Activated CD4-positive, alpha-beta T cell treated with anti-CD3 and anti-CD28 coated beads for 4 hours (primary cell): Measurements from ENCODE around the gene SLC22A17.
"Not testable (repeated sequence)": the region's sequence is repeated elsewhere in the genome, so short reads cannot be mapped to it uniquely, and the experiment has no call there.

ENCODE experiments used
- DNase-seq, 2 donors: peaks; one replicate each; pipeline ENCODE4 v3.0.0-alpha.2; 2020

The SLC22A17 gene

DNA sequence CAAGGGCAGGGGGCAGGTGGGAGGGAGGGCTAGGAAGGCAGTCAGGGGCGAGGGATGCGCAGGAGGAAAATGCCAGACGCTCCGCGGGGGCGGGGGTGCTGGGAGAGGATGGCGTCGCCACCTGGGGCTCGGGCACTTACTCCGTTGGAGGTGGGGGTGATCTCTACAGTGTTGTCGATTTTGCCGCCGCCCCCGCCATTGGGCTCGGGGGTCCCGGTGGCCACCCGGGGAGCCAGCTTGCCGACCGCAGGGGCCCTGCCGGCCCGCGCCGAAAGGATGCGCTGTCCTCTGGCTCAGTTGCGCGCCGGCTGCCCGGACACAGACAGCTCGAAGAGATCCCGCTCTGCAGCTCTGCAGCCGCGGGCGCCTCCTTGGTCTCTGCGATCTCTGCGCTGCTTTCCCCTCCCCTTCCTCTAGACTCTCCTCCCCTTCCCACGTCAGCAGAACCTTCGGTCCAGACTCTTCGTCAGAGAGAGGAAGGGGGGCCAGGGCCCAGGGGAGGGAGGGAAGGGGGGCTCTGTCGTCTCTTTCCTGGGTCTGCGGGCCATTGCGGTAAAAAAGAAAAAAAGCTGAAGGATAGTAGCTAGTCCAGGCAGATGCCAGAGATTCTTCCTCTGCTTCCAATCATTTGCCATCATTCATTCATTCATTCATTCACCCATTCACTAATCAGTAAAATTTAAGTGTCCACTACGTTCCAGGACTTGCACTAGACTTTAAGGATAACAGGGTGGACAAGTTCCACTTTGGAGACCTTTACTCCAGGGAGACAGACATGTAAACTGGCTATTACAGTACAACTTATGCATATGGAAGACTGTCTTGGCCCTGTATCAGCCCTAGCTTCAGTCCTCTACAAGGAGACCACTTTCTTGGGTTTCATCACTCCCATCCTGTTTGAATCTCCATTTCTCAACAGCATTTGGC is at the start of gene SLC22A17:
SLC22A17 (minus strand) TSS at position 382 of the 927 bp plus-strand sequence.
- peak; percentile 46 to 63 for DNase-seq

DNA sequence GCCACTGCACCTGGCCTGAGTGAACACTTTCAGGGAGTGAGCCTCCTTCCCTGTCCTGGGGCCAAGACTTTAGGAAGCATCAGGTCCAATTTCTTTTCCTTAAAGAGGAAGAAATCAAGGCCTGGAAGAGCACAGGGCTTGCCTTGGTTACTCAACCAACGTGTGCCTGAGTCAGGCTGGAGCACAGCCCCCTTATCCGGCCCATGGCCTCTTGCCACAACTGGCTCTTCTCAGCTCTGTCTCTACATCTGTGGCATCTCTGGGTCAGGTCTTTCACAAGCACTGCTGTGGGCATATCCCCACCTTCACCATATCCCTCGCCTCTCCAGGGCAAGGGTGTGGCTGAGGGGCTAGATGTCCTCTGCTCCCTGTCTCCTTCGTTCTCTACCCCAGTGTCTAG is 48.6 kb upstream of the SLC22A17 start:
- no peak for DNase-seq

DNA sequence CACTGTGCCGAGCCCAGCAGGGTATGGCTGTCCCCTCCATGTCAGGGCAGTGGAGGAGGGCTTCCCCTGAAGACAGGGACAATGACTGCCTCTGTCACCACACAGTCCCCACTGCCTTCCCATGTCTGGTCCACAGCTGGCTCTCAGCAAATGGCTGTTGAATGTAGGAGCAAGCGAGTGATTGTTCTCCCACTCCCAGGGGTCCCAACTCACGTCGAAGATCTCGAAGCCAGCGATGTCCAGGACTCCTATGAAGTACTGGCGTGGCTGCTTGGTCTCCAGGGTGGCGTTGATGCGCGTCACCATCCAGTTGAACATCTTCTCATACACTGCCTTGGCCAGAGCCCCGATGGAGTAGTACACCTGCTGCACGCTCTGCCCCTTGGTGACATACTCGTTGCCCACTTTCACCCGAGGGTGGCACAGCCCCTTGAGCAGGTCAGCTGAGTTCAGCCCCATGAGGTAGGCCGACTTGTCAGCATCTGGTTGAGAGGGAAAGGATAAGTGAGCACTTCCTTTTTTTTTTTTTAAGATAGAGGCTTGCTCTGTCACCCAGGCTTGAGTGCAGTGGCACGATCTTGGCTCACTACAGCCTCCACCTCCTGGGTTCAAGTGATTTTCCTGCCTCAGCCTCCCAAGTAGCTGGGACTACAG is 47.9 kb upstream of the SLC22A17 start:
- DNase-seq = not testable (repeated sequence)

- DNase-seq = no peak
Observed at GRCh38 chr14:23399591-23399990, 46.9 kb upstream of the SLC22A17 start.

DNA sequence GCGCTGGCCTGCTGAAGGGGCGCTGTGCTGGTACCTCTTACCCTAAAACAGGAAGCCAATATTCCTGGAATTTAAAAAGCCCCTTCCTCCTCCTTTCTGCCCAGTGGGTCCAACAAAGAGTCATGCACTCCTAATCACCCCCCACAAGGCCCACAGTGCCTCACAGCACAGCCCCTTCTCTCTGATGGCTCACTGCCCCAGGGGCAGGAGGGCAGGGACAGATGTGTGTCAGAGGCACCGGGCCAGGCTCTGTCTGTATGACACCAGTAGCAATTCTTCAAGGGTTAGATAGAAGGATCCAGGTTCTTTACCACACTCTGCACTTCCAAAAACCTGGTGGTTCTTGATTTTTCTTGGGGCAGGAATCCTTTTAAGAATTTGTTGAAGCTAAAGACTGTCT is 46.4 kb upstream of the SLC22A17 start:
- DNase-seq = no peak

GRCh38 chr14:23398348-23398747 is 45.7 kb upstream of the SLC22A17 start:
- DNase-seq = no peak

GRCh38 chr14:23396781-23397407 is 44.2 kb upstream of the SLC22A17 start:
- DNase-seq = no peak

DNA sequence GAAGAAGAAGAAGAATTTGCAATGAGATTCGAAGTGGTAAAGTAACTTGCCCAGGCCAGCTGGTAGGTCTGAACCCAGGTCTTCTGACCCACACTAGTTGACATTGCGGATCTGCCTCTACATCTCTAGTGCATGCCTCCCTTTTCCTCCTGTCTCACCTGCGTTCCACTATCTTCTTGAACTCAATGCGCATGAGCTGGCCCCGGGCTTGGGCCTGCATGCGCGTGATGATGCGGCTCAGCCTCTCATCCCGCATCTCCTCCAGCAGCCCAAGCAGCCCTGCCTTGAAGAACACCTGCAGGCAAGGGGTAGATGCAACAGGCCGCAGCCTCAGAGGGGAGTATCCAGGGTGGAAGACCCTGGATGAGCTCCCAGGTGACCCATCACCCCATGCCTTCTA is 43.4 kb upstream of the SLC22A17 start:
- DNase-seq = no peak

DNA sequence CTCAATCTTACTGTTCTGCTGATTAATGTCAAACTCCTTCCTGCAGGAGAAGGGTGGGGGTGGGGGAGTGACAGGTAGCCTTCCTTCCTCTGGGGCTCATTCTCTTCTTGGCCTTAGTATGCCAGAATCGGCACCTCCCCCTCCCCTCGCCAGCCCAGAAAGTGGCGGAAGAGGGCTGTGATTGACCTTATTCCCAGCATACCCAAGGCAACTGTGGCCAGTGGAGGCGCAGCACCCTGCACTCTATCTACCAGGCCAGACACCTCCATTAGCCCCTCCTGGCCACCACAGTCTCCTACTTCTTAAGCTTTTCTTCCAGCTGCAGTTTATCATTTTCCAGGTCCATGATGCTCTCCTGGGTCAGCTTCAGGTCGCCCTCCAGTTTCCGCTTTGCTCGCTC is 39.9 kb upstream of the SLC22A17 start:
- DNase-seq = no peak

GRCh38 chr14:23389871-23390270 is 37.2 kb upstream of the SLC22A17 start:
- DNase-seq = not testable (repeated sequence)

DNA sequence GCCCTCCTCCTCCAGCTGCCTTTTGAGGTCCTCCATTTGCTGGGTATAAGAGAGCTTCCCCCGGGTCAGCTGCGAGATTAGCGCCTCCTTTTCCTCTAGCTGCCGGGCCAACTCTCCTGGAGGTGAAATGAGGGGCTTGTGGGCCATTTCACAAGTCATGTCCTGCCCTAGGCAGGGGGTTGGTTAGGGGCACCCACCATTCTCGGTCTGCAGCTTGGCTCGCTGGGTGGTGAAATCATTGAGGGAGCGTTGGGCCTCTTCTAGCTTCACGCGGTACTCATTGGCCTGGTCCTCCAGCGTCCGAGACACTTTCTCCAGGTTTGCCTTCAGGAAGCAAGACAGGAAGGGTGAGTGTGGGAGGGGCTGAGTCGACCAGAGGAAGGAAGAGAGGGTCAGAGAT is 36.7 kb upstream of the SLC22A17 start:
- DNase-seq = no peak

DNA sequence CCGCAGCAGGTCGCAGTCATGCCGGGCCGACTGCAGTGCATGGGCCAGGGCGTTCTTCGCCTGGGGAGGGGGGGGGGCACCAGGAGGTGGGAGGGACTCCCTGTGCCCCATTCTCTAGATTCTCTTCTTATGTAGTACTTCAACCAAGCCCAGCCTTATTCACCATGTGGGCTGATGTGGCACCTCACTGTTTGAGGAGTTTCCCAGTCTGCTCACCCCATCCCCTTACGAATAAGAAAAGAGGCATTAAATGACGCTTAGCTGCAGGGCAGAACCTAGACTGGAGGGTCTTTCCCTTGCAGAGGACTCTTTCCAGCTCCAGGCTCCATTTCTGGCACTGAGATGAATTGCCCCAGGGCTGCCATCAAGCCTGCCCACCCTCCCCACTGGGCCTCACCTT is 36.3 kb upstream of the SLC22A17 start:
- DNase-seq = no peak

DNA sequence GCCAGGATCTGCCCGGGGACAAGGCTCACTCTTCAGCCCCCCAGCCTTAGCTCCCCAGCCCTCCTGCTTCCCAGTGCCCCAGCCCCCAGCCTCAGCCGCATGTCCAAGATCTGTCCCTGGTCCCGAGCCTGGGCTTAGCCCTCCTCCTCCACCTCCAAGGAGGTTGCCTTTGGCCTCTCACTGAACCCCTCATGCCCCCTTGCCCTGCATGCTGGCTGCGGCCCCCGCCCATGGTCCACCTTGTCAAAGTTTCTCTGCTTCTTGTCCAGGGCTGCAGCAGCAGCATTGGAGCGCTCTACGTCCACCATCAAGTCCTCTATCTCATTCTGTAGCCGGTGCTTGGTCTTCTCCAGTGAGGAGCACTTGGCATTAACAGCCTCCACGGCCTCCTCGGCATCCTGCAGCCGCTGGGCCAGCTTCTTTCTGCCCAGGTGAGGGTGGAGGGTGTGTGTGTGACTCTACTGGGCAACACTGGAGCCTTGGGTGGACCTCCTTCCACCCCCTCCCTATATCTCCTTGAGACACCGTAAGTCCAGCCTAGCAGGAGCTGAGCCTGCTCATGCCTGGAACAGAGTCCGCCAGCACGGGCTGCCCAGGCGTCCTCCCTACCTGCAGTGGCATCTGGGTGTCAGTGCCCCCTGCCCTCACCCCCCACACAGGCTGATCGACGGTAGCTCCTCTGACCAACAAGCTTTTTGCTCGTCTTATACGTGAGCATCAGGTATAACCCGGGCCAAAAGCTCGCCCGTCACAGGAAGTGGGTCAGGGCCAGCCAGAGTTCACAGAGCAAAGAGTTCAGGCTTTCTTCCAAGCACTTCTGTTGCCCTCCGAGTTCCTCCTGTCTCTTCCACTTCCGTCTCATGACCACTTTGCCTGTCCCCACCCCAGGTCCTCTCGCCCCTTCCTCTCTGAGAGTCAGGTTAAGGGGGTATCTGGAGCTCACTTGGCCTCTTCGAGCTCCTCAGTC is 35.5 kb upstream of the SLC22A17 start:
- DNase-seq = no peak

DNA sequence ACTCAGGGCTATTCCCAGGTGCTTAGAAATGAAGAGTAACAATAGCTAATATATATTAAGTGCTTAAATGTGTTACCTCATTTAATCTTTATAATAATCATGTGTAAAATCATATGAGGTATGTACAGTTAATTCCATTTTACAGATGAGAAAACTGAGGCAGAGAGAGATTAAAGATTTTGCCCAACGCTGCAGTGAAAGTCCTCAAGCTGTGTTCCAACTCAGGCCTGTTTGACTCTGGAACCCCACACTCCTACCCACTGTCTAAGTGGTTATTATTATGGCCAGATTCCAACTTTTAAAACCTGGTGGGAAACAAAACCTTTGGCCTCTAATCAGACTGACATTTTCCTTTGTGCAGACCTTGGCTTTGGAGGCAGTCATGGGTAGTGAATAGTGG is 34.3 kb upstream of the SLC22A17 start:
- DNase-seq = no peak

DNA sequence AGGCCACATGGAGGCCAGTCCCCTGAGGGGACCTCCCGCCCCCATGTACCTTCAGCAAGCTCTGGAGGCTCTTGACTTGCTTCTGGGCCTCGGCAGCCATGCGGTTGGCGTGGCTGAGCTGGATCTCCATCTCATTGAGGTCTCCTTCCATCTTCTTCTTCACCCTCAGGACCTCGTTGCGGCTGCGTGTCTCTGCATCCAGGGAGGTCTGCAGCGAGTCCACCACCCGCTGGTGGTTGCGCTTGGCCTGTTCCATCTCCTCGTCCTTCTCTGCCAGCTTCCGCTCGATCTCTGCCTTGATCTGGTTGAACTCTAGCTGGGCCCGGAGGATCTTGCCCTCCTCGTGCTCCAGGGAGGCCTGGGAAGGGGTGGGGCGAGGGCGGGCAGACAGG is 33.6 kb upstream of the SLC22A17 start:
- not testable (repeated sequence) for DNase-seq

GRCh38 chr14:23385642-23386265 is 33.1 kb upstream of the SLC22A17 start:
- DNase-seq = no peak

GRCh38 chr14:23385244-23385641 is 32.6 kb upstream of the SLC22A17 start:
- no peak for DNase-seq

GRCh38 chr14:23384364-23385080 is 31.8 kb upstream of the SLC22A17 start:
- no peak for DNase-seq

- no peak for DNase-seq
Observed at GRCh38 chr14:23382731-23383440, 30.2 kb upstream of the SLC22A17 start.

GRCh38 chr14:23382276-23382675 is 29.6 kb upstream of the SLC22A17 start:
- DNase-seq = no peak

- no peak for DNase-seq
Observed at GRCh38 chr14:23381871-23382270, 29.2 kb upstream of the SLC22A17 start.
